ENCODE results near the gene ADGRG1.

ADGRG1 gene

GRCh38 chr16:57624806-57625500 is 3.5 kb upstream of the ADGRG1 start:
- no peak overlapping the region for H3K27ac ChIP-seq
- TF ChIP-seq ZFX (IDR thresholded peaks at IDR 0.05) (no peak), CTCF (conservative IDR thresholded peaks at IDR 0.05) (no peak)

GRCh38 chr16:57626420-57627170 is 1.8 kb upstream of the ADGRG1 start:
- TF ChIP-seq ZFX (IDR thresholded peaks at IDR 0.05) (no peak), CTCF (conservative IDR thresholded peaks at IDR 0.05) (no peak)
- H3K27ac ChIP-seq: no peak overlapping the region

- no peak overlapping the region for H3K27ac ChIP-seq
Measured at GRCh38 chr16:57627184-57627871, 1.1 kb upstream of the ADGRG1 start.

DNA sequence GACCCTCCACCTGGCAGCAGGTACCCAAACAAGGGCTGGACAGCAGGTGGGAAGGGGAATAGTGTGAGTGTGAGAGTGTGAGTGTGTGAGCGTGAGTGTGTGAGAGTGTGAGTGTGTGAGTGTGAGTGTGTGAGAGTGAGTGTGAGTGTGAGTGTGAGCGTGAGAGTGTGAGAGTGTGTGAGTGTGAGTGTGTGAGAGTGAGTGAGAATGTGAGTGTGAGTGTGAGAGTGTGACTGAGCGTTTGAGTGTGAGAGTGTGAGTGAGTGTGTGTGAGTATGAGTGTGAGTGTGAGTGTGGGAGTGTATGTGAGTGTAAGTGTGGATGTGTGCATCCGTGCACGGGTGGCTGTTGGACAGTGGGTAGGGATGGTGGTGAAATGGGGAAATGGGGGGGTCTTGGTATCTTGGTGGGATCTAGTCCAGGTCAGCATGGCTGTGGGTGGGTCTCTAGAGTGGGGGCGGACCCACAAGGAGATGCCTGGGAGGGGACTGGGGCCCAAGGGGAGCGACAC is 408 bp downstream of the ADGRG1 start:
- H3K27ac ChIP-seq: no peak overlapping the region
- no peak for TF ChIP-seq CTCF (conservative IDR thresholded peaks at IDR 0.05)
- no peak for TF ChIP-seq ZFX (IDR thresholded peaks at IDR 0.05)

More at GRCh38 chr16:57627184-57627871, 1.1 kb upstream of the ADGRG1 start:
- no peak for TF ChIP-seq CTCF (conservative IDR thresholded peaks at IDR 0.05)
- no peak for TF ChIP-seq ZFX (IDR thresholded peaks at IDR 0.05)

DNA sequence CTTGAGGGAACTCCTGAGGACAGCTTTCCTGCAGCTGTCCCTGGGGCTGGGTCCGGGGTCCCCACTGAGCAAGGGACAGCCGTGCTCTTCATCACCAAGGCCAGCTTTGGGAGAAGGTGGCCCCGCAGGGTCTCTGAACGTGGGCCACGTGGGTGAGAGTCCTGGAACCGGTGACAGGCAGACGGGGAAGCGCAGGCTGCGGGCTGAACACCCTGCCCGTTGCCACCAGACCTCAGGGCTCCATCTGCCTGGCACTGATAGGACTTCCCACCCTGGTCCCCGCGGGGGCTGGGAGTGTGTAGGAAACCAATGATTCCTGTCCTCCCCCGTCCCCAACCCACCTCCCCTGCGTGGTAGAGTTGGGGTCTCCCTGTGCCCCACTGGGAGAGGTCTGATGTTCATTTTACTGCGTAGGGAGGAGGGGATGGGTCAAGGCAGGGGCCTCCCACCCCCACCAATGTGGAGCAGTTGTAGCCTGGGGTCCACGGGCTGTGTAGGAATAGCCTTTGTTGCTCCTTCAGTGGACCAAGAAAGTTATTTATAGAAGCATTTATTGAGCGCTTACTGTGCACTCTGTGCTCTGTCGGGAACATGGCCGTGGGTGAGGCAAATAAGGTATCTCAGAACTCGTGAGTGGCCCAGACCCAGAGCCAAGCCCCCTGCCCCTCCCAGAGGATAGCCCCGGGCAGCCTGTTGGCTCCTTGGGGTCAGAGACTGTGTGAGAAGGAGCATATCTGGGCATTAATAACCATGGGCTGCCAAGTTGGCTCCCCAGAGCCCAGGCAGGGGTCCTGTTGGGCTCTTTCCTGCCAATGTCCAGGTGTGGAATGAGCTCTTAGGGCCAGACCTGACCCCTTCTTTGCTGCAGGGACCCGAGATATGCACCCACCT is 1.3 kb downstream of the ADGRG1 start:
- no peak overlapping the region for H3K27ac ChIP-seq
- TF ChIP-seq CTCF (conservative IDR thresholded peaks at IDR 0.05) (no peak), ZFX (IDR thresholded peaks at IDR 0.05) (no peak)

DNA sequence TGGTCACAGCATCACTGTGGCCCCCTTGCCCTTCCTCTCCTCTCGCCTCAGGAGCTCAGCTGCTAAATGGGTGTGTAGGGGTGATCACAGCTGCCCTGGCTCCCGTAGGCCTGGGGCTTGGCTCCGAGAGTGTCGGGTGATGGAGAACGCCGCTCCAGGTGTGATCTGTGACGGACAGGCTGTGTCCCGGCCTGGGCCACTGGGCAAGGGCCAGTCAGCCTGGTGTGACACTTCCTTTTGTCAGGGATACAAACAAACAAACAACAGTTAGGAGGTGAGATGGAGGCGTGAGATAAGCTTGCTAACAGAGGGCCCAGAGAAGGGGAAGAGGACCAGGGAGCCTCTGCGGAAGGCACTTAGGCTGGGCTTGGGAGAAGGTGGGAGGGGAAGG is 2.0 kb downstream of the ADGRG1 start:
- no peak overlapping the region for H3K27ac ChIP-seq
- no peak for TF ChIP-seq ZFX (IDR thresholded peaks at IDR 0.05)
- no peak for TF ChIP-seq CTCF (conservative IDR thresholded peaks at IDR 0.05)
